Urinary bladder (tissue), 4 donors: ENCODE data around the gene LRCH3. TPM values are rescaled to one million over a fixed set of nuclear protein-coding genes. Genes with fewer than 3 reads are reported as not detected.

Experiments
- DNase-seq: peaks from one replicate; pipeline ENCODE4 v3.0.0-alpha.2; 2015; ENCODE audit errors: extremely low spot score
- H3K27ac ChIP-seq: one replicate; pipeline ENCODE4 v1.5.1; 2013; ENCODE audit warnings: low read depth, mild to moderate bottlenecking, moderate library complexity
- H3K36me3 ChIP-seq: one replicate; pipeline ENCODE4 v1.6.1; 2013; ENCODE audit warnings: mild to moderate bottlenecking, moderate library complexity; ENCODE audit not compliant: insufficient read depth
- H3K4me1 ChIP-seq: one replicate; pipeline ENCODE4 v1.6.1; 2013; ENCODE audit warnings: mild to moderate bottlenecking, moderate library complexity; ENCODE audit not compliant: insufficient read depth
- H3K4me3 ChIP-seq: one replicate; pipeline ENCODE4 v1.5.1; 2013; ENCODE audit warnings: low read depth, low read length
- WGBS: extraction: QIAGEN DNeasy Blood & Tissue Kit; methylation state at CpG from one replicate; pipeline ENCODE4 v1.1.7; 2013; 5-methylcytosine and 5-hydroxymethylcytosine counted together
- polyA plus RNA-seq: library from polyadenylated mRNA; stranded (reverse); fragments of 200-250 nt; gene quantifications from one replicate; pipeline ENCODE4 v1.2.3, GENCODE V29; 2013
- total RNA-seq: library from RNA; depleted of rRNA; stranded (reverse); fragments of >200 nt; gene quantifications from one replicate; pipeline ENCODE4 v1.2.3, GENCODE V29; 2014
- donor health status: healthy with polysubstance abuse.
- donor health status: healthy.

Gene LRCH3
- total and polyA plus RNA-seq, 2 donors, result 21.1 to 138 TPM

GRCh38 chr3:197801891-197802778 is 11.1 kb downstream of the LRCH3 start:
- Histone ChIP-seq H3K4me3 (no peak overlapping the region), H3K4me1 (peaks cover 3% of the 10 kb centered on the region), H3K27ac (no peak overlapping the region), H3K36me3 (no peaks in the 10 kb centered on the region)
- 59% methylated on average over 8 of the region's 8 CpGs for WGBS
- DNase-seq, result no peak

GRCh38 chr3:197802779-197803459 is 11.9 kb downstream of the LRCH3 start:
- 96% methylated on average over 3 of the region's 3 CpGs for WGBS
- H3K4me1 ChIP-seq, result peaks cover 3% of the 10 kb centered on the region
- H3K27ac ChIP-seq, result no peak overlapping the region
- H3K36me3 ChIP-seq, result no peaks in the 10 kb centered on the region
- DNase-seq, result no peak
- no peak overlapping the region for H3K4me3 ChIP-seq

GRCh38 chr3:197804511-197804910 is 13.5 kb downstream of the LRCH3 start:
- 77% methylated on average over 4 of the region's 4 CpGs for WGBS
- no peak overlapping the region for H3K27ac ChIP-seq
- H3K4me3 ChIP-seq, result no peak overlapping the region
- no peaks in the 10 kb centered on the region for H3K36me3 ChIP-seq
- peaks cover 3% of the 10 kb centered on the region for H3K4me1 ChIP-seq
- DNase-seq, result no peak

- Histone ChIP-seq H3K27ac (no peak overlapping the region), H3K4me1 (no peaks in the 10 kb centered on the region), H3K4me3 (no peak overlapping the region), H3K36me3 (no peaks in the 10 kb centered on the region)
- DNase-seq, result no peak
- WGBS, result 60% methylated on average over 4 of the region's 4 CpGs
Observed at GRCh38 chr3:197807969-197808587, 17.0 kb downstream of the LRCH3 start.

GRCh38 chr3:197809356-197810020 is 18.4 kb downstream of the LRCH3 start:
- 45% methylated on average over 2 of the region's 2 CpGs for WGBS
- no peak overlapping the region for H3K4me3 ChIP-seq

GRCh38 chr3:197810901-197811300 is 19.8 kb downstream of the LRCH3 start:
- WGBS, result 87% methylated on average over 6 of the region's 6 CpGs
- no peak for DNase-seq
- Histone ChIP-seq H3K4me3 (no peak overlapping the region), H3K36me3 (no peaks in the 10 kb centered on the region), H3K4me1 (no peaks in the 10 kb centered on the region), H3K27ac (no peak overlapping the region)

More at GRCh38 chr3:197809356-197810020, 18.4 kb downstream of the LRCH3 start:
- Histone ChIP-seq H3K4me1 (no peaks in the 10 kb centered on the region), H3K36me3 (no peaks in the 10 kb centered on the region), H3K27ac (no peak overlapping the region)
- DNase-seq, result no peak

GRCh38 chr3:197811343-197811742 is 20.3 kb downstream of the LRCH3 start:
- 82% methylated on average over 3 of the region's 3 CpGs for WGBS
- Histone ChIP-seq H3K4me3 (no peak overlapping the region), H3K4me1 (no peaks in the 10 kb centered on the region), H3K27ac (no peak overlapping the region), H3K36me3 (no peaks in the 10 kb centered on the region)
- DNase-seq, result no peak

- 90% methylated on average over 4 of the region's 4 CpGs for WGBS
- no peak overlapping the region for H3K27ac ChIP-seq
Observed at GRCh38 chr3:197814372-197814771, 23.3 kb downstream of the LRCH3 start.

GRCh38 chr3:197820550-197821335 is 29.7 kb downstream of the LRCH3 start:
- Histone ChIP-seq H3K4me1 (no peaks in the 10 kb centered on the region), H3K27ac (no peak overlapping the region), H3K4me3 (no peak overlapping the region), H3K36me3 (peaks cover 2% of the 10 kb centered on the region)
- WGBS, result 61% methylated on average over 8 of the region's 8 CpGs
- DNase-seq, result no peak

More at GRCh38 chr3:197814372-197814771, 23.3 kb downstream of the LRCH3 start:
- Histone ChIP-seq H3K4me1 (no peaks in the 10 kb centered on the region), H3K36me3 (peaks cover 2% of the 10 kb centered on the region), H3K4me3 (no peak overlapping the region)
- no peak for DNase-seq

GRCh38 chr3:197829397-197830045 is 38.5 kb downstream of the LRCH3 start:
- Histone ChIP-seq H3K4me1 (no peaks in the 10 kb centered on the region), H3K4me3 (no peak overlapping the region), H3K36me3 (peaks cover 2% of the 10 kb centered on the region), H3K27ac (no peak overlapping the region)
- 93% methylated on average over 3 of the region's 3 CpGs for WGBS
- DNase-seq, result no peak

- Histone ChIP-seq H3K27ac (no peak overlapping the region), H3K4me1 (no peaks in the 10 kb centered on the region), H3K36me3 (peaks cover 2% of the 10 kb centered on the region), H3K4me3 (no peak overlapping the region)
- no peak for DNase-seq
- 88% methylated on average over 6 of the region's 6 CpGs for WGBS
Observed at GRCh38 chr3:197830308-197830966, 39.4 kb downstream of the LRCH3 start.

- DNase-seq, result no peak
- no peak overlapping the region for H3K27ac ChIP-seq
- H3K36me3 ChIP-seq, result peaks cover 2% of the 10 kb centered on the region
- WGBS, result 96% methylated on average over 8 of the region's 8 CpGs
- H3K4me1 ChIP-seq, result no peaks in the 10 kb centered on the region
- H3K4me3 ChIP-seq, result no peak overlapping the region
Observed at GRCh38 chr3:197830967-197831313, 39.9 kb downstream of the LRCH3 start.
